ENCODE data around the gene PDE4A.
"Not testable (repeated sequence)": the region's sequence is repeated elsewhere in the genome, so short reads cannot be mapped to it uniquely, and the experiment has no call there.

- TF ChIP-seq CTCF, POLR2A (IDR thresholded peaks at IDR 0.05): not testable (repeated sequence)
Measured at GRCh38 chr19:10458733-10459132, 38.4 kb downstream of the PDE4A start.
